ENCODE measurements around the gene SLFN12L. TPM values are rescaled to one million over a fixed set of nuclear protein-coding genes. Genes with fewer than 3 reads are reported as not detected.

SLFN12L gene
- polyA plus RNA-seq, 1 of the 3 experiments (the other 2 are of a cell fraction), result not detected

DNA sequence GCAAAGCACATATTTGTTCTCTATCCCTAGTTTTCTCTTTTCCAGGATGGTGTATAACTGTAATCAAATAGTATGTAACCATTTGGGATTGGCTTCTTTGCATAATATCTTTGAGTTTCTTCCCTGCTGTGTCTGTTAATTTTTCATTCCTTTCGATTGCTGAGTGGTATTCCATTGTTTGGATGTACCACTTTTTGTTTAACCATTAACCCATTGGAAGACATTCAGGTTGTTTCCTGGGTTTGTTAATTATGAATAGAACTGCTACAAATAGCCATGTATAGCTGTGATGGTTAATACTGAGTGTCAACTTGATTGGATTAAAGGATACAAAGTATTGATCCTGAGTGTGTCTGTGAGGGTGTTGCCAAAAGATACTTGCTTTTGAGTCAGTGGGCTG lies 84.3 kb downstream of the SLFN12L start:
- Histone ChIP-seq H3F3A (replicated peaks; ENCODE audit: insufficient read depth) (no peaks in the 10 kb centered on the region), H4K20me1 (ENCODE audit: insufficient read depth) (no peaks in the 10 kb centered on the region), H3K4me1 (ENCODE audit: control insufficient read depth in 1 of 2, insufficient read depth in 2 of 2, low read depth in 1 of 2, low read length in 1 of 2) (no peaks in the 10 kb centered on the region), H3K79me2 (ENCODE audit: insufficient read depth) (no peaks in the 10 kb centered on the region), H3K9me3 (no peaks in the 10 kb centered on the region), H3K9me2 (no peaks in the 10 kb centered on the region), H3K9ac (no peak overlapping the region), H2AFZ (ENCODE audit: low read depth) (no peak overlapping the region), H3K27ac (ENCODE audit: low read depth in 2 of 2, low read length in 1 of 2) (no peak overlapping the region), H3K4me3 (ENCODE audit: low read depth in 2 of 2, low read length in 1 of 2) (no peak overlapping the region), H3K36me3 (replicated peaks in 1 of 2; ENCODE audit: control insufficient read depth in 1 of 2, insufficient read depth in 2 of 2, low read length in 1 of 2) (no peaks in the 10 kb centered on the region), H3K27me3 (ENCODE audit: insufficient read depth) (peaks cover 52% of the 10 kb centered on the region), H3K4me2 (no peak overlapping the region)
- WGBS (ENCODE audit: low lambda C conversion rate), result 0% methylated on average over 1 of the region's 1 CpG
- POLR2A ChIA-PET, result no interaction called here
- TF ChIP-seq ELF1 (IDR thresholded peaks at IDR 0.05) (no peak), NRF1 (IDR thresholded peaks at IDR 0.05; ENCODE audit: low read depth, low read length) (no peak), RFX5 (IDR thresholded peaks at IDR 0.05; ENCODE audit: low read length) (no peak), TEAD4 (IDR thresholded peaks at IDR 0.05; ENCODE audit: borderline replicate concordance, insufficient read depth) (no peak), NFIC (IDR thresholded peaks at IDR 0.05; ENCODE audit: borderline replicate concordance) (no peak), FOXJ3 (CRISPR knock-in tag; IDR thresholded peaks at IDR 0.05) (no peak), RXRA (IDR thresholded peaks at IDR 0.05; ENCODE audit: borderline replicate concordance, low read depth) (no peak), JUND (IDR thresholded peaks at IDR 0.05) (no peak), YY1 (IDR thresholded peaks at IDR 0.05; ENCODE audit: low read depth) (no peak), EZH2phosphoT487 (IDR thresholded peaks at IDR 0.05; ENCODE audit: borderline replicate concordance, low read depth) (no peak), RCOR1 (IDR thresholded peaks at IDR 0.05; ENCODE audit: low read length) (no peak), RAD21 (IDR thresholded peaks at IDR 0.05; ENCODE audit: low read length) (no peak)
- TF ChIP-seq, protein P1, sequence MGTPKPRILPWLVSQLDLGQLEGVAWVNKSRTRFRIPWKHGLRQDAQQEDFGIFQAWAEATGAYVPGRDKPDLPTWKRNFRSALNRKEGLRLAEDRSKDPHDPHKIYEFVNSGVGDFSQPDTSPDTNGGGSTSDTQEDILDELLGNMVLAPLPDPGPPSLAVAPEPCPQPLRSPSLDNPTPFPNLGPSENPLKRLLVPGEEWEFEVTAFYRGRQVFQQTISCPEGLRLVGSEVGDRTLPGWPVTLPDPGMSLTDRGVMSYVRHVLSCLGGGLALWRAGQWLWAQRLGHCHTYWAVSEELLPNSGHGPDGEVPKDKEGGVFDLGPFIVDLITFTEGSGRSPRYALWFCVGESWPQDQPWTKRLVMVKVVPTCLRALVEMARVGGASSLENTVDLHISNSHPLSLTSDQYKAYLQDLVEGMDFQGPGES (IDR thresholded peaks at IDR 0.05; ENCODE audit: low read depth, low read length), result no peak
- TF ChIP-seq, protein P2, sequence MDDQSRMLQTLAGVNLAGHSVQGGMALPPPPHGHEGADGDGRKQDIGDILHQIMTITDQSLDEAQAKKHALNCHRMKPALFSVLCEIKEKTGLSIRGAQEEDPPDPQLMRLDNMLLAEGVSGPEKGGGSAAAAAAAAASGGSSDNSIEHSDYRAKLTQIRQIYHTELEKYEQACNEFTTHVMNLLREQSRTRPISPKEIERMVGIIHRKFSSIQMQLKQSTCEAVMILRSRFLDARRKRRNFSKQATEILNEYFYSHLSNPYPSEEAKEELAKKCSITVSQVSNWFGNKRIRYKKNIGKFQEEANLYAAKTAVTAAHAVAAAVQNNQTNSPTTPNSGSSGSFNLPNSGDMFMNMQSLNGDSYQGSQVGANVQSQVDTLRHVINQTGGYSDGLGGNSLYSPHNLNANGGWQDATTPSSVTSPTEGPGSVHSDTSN (IDR thresholded peaks at IDR 0.05), result no peak
- TF ChIP-seq, protein P3, sequence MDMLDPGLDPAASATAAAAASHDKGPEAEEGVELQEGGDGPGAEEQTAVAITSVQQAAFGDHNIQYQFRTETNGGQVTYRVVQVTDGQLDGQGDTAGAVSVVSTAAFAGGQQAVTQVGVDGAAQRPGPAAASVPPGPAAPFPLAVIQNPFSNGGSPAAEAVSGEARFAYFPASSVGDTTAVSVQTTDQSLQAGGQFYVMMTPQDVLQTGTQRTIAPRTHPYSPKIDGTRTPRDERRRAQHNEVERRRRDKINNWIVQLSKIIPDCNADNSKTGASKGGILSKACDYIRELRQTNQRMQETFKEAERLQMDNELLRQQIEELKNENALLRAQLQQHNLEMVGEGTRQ (IDR thresholded peaks at IDR 0.05; ENCODE audit: borderline replicate concordance, low read depth, low read length), result no peak
- TF ChIP-seq, protein P4, sequence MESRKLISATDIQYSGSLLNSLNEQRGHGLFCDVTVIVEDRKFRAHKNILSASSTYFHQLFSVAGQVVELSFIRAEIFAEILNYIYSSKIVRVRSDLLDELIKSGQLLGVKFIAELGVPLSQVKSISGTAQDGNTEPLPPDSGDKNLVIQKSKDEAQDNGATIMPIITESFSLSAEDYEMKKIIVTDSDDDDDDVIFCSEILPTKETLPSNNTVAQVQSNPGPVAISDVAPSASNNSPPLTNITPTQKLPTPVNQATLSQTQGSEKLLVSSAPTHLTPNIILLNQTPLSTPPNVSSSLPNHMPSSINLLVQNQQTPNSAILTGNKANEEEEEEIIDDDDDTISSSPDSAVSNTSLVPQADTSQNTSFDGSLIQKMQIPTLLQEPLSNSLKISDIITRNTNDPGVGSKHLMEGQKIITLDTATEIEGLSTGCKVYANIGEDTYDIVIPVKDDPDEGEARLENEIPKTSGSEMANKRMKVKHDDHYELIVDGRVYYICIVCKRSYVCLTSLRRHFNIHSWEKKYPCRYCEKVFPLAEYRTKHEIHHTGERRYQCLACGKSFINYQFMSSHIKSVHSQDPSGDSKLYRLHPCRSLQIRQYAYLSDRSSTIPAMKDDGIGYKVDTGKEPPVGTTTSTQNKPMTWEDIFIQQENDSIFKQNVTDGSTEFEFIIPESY (IDR thresholded peaks at IDR 0.05; ENCODE audit: borderline replicate concordance, low read depth), result no peak
- no peak for DNase-seq
- CTCF ChIA-PET, result no interaction called here
